NCI-H2029 treated with DMSO at 0.1 percent for 48 hours (cell line): ENCODE data around the gene PRAMEF2.
"Not testable (repeated sequence)": the region's sequence is repeated elsewhere in the genome, so short reads cannot be mapped to it uniquely, and the experiment has no call there.

ENCODE experiments used
- DNase-seq: peaks from one replicate; lab custom pipeline; 2025; lab: John Stamatoyannopoulos, UW

PRAMEF2 gene, protein sequence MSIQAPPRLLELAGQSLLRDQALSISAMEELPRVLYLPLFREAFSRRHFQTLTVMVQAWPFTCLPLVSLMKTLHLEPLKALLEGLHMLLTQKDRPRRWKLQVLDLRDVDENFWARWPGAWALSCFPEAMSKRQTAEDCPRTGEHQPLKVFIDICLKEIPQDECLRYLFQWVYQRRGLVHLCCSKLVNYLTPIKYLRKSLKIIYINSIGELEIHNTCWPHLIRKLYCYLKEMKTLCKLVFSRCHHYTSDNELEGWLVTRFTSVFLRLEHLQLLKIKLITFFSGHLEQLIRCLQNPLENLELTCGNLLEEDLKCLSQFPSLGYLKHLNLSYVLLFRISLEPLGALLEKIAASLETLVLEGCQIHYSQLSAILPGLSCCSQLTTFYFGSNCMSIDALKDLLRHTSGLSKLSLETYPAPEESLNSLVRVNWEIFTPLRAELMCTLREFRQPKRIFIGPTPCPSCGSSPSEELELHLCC

GRCh38 chr1:12856786-12857185 is at the start of gene PRAMEF2:
PRAMEF2 (plus strand) TSS chr1:12857086; CDS start chr1:12859010, 1,924 bp downstream.
- not testable (repeated sequence) for DNase-seq

DNA sequence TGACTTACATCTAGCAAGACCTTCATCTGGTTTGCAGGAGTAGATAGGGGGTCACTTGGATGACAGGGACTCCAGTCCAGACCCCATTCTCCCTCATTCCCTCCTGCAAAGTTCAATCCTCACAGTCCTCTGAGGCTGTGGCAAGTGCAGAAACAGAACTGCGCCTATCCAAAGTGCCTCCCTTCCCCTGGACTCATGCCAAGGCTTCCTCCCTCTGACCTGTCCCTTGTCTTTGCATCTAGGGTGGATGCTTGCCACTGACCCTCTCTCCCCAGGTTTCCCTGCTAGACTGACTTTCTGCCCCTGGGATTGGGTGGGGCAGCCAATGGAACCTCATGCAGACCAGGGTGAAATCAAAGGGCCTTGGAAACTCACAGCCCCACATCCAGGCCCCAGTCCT is 47.0 kb upstream of the PRAMEF2 start:
- no peak for DNase-seq

DNA sequence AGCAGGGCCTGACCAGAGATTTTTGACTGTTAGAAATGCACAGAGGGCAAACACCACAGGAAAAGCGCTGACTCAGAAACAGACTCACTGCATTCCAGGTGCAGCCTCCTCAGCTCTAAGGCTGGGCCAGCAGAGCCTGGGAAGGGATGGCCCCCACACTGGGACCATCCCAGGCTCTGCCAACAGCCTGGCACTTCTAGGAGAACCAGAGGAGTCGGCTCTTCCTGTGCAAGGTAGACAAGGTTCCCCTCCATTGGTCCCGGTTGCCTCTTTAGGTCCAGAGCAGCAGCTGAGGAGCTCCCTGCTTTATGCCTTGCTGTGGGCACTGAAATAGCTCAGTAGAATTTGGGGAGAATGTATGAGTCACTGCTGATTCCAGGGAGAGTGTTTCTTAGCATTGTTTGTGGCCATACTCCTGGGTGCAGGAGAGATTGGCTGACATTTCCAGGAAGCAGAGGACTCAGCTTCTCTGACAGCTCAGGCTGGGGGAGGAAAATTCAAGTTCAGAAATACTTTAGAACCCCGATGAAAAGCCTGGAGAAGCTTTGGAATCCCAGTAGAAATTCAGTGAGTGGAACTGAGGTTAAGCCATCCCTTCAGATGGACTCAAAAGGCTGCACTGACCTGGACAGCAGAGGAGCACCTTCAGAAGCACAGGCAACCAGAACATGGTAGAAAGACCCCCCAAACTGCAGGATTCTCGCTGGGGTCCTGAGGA is 46.0 kb upstream of the PRAMEF2 start:
- no peak for DNase-seq

GRCh38 chr1:12811409-12811784 is 45.5 kb upstream of the PRAMEF2 start:
- no peak for DNase-seq

DNA sequence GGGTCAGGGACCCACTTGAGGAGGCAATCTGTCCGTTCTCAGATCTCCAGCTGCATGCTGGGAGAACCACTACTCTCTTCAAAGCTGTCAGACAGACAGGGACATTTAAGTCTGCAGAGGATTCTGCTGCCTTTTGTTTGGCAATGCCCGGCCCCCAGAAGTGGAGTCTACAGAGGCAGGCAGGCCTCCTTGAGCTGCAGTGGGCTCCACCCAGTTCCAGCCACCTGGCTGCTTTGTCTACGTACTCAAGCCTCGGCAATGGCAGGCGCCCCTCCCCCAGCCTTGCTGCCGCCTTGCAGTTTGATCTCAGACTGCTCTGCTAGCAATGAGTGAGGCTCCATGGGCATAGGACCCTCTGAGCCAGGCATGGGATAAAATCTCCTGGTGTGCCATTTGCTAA is 37.8 kb upstream of the PRAMEF2 start:
- not testable (repeated sequence) for DNase-seq

DNA sequence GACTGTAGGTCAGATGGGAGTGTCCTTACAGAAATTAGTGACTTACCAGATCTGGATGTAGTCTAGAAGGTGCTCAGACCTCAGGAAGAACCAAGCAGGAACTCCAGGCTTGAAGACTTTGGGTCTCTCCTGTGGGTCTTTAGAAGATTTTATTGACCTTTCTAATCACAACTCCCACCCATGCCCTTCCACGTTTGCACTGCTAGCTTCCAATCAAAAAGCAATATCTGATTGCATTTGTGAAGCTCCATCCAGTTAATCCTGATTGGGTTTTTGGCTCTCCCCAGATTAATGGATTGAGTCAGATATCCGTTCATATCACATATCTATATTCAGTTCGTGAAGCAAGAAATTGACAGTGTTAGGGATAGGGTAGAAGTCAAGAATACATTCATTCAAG is 25.6 kb upstream of the PRAMEF2 start, which contains the start of gene PRAMEF11:
Gene PRAMEF11 (minus strand): TSS at position 101 of the 400 bp plus-strand sequence. CDS start 2,621 bp downstream, outside the sequence.
- DNase-seq: not testable (repeated sequence)

DNA sequence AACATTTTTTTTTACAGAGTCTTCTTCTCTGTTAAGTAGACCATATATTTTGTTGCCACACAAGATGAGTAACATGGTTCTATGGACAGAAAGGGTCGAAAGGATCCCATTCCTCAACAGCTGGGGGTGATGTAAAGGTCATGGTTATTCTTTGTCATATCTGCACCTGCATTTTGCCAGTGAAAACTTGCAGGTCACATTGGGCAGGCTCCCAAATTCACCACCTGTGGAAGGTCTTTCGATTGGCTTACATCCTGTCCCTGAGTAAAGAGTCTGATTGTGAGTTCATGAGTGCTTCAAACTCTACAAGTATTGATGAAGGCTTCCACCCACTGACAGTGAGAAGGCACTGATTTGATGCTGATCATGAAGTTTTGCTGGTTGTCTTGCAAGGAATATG is 23.6 kb upstream of the PRAMEF2 start:
- DNase-seq: not testable (repeated sequence)

DNA sequence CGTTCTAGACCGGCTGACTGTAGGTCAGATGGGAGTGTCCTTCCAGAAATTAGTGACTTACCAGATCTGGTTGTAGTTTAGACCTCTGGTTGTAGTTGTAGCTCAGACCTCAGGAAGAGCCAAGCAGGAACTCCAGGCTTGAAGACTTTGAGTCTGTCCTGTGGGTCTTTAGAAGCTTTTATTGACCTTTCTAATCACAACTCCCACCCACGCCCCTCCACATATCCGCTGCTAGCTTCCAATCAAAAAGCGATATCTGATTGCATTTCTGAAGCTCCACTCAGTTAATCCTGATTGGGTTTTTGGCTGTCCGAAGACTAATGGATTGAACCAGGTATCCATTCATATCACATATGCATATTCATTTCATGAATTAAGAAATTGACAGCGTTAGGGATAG is 8.3 kb upstream of the PRAMEF2 start, which contains the start of gene HNRNPCL1:
Gene HNRNPCL1 (minus strand): TSS at position 101 of the 400 bp plus-strand sequence. CDS start 431 bp downstream, outside the sequence.
- not testable (repeated sequence) for DNase-seq

DNA sequence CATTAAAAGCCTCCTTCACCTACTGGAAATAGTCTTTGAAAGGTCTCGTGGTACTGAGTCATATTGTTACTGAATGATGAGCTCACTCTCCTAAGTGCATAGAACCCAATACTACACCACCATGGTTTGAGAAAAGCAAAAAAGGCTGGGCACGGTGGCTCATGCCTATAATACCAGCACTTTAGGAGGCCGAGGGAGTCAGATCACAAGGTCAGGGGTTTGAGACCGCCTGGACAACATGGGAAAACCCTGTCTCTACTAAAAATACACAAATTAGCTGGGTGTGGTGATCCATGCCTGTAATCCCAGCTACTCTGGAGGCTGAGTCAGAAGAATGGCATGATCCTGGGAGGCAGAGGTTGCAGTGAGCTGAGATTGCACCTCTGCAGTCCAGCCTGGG is 5.1 kb upstream of the PRAMEF2 start:
- no peak for DNase-seq

- not testable (repeated sequence) for DNase-seq
Measured at GRCh38 chr1:12863131-12863880, 6.4 kb downstream of the PRAMEF2 start.

GRCh38 chr1:12878453-12878852 is 21.6 kb downstream of the PRAMEF2 start:
- DNase-seq: not testable (repeated sequence)

DNA sequence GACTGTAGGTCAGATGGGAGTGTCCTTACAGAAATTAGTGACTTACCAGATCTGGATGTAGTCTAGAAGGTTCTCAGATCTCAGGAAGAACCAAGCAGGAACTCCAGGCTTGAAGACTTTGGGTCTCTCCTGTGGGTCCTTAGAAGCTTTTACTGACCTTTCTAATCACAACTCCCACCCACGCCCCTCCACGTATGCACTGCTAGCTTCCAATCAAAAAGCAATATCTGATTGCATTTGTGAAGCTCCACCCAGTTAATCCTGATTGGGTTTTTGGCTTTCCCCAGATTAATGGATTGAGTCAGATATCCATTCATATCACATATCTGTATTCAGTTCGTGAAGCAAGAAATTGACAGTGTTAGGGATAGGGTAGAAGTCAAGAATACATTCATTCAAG is 29.2 kb downstream of the PRAMEF2 start, which contains the start of gene PRAMEF4:
Gene PRAMEF4 (minus strand): TSS at position 101 of the 400 bp plus-strand sequence. CDS start 2,807 bp downstream, outside the sequence.
- not testable (repeated sequence) for DNase-seq

- not testable (repeated sequence) for DNase-seq
Measured at GRCh38 chr1:12898170-12898569, 41.3 kb downstream of the PRAMEF2 start, which contains the start of gene PRAMEF10. PRAMEF10 (minus strand) TSS chr1:12898270; CDS start chr1:12895847, 2,423 bp downstream.

DNA sequence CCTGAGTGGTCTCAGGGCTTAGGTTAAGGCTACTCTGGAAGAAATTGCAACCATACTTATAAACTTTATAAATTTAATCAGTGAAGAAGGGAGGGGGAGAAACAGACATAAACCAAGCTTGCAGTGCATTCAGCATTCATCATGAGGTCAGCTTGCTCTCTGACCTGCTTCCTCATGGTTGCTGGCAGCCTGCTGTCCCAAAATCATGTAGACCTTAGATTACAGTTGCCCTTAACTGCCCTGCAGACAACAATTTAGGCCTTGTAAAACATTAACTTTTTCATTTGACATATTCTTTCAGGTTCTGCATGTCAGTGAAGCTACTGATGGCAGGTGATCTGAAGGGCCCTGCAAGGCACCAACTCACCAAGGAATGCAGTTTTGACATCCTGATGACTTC is 42.3 kb downstream of the PRAMEF2 start:
- not testable (repeated sequence) for DNase-seq

- DNase-seq: not testable (repeated sequence)
Measured at GRCh38 chr1:12903793-12904572, 47.1 kb downstream of the PRAMEF2 start.
